Fibroblast of mammary gland (primary cell): ENCODE results near the gene NSD1.

Source experiments
- DNase-seq: peaks from one replicate; pipeline ENCODE4 v3.0.0-alpha.2; 2010; ENCODE audit warnings: low read depth
- H3K4me3 ChIP-seq: 2 replicates; pipeline ENCODE4 v1.5.1; 2011; ENCODE audit warnings: low read depth, mild to moderate bottlenecking, low read length, moderate library complexity; ENCODE audit not compliant: control insufficient read depth
- CTCF ChIP-seq: conservative IDR thresholded peaks from 2 replicates; pipeline ENCODE4 v1.5.1; 2011; ENCODE audit warnings: low read depth, low read length, inconsistent platforms; ENCODE audit not compliant: control insufficient read depth, insufficient read depth

NSD1 gene

GRCh38 chr5:177231479-177232250 lies 98.1 kb downstream of the NSD1 start:
- no peak for TF ChIP-seq CTCF
- DNase-seq: no peak
- H3K4me3 ChIP-seq: no peak overlapping the region

DNA sequence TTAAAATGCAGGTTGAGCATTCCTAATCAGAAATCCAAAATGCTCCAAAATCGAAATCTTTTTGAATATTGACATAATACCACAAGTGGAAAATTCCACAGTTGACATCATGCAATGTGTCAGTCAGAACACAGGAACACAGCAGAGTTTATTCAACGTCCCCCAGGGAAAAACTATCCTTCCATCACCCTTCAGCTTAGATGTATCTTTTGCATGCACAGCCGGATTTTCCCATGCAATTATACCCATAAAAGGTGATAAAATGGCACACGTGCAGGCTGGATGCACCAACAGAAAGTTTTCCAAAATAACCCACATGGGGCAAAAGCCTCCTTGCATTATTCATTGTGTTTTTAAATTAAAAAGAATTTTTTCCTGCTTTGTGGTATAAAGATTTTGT lies 98.8 kb downstream of the NSD1 start:
- no peak overlapping the region for H3K4me3 ChIP-seq
- no peak for TF ChIP-seq CTCF
- no peak for DNase-seq

GRCh38 chr5:177232761-177233160 lies 99.2 kb downstream of the NSD1 start:
- peak; percentile 66 for DNase-seq
- no peak overlapping the region for H3K4me3 ChIP-seq
- TF ChIP-seq CTCF: no peak

- no peak for TF ChIP-seq CTCF
- peak; percentile 13 for DNase-seq
Observed at GRCh38 chr5:177233206-177233605, 99.6 kb downstream of the NSD1 start.

GRCh38 chr5:177233802-177234201 lies 100.2 kb downstream of the NSD1 start:
- DNase-seq: no peak
- H3K4me3 ChIP-seq: no peak overlapping the region
- no peak for TF ChIP-seq CTCF

More at GRCh38 chr5:177233206-177233605, 99.6 kb downstream of the NSD1 start:
- H3K4me3 ChIP-seq: no peak overlapping the region

DNA sequence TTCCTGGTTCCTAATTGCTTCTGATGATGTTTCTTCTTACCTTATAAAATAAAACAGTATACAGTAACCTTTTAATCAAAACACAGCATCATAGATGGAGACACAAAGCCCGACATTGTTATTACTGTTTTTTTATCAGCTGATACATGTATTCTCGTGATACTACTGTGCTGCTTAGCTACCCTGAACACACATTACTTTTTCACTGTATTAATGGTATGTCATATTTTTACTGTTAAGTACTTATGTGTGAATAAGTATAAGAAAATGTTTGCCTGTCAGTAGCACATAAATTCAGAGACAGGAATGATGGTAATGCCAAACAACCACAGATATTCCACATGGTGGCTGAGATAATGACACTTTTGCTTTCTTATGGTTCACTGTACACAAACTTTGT lies 101.3 kb downstream of the NSD1 start:
- TF ChIP-seq CTCF: no peak
- no peak for DNase-seq
- no peak overlapping the region for H3K4me3 ChIP-seq

DNA sequence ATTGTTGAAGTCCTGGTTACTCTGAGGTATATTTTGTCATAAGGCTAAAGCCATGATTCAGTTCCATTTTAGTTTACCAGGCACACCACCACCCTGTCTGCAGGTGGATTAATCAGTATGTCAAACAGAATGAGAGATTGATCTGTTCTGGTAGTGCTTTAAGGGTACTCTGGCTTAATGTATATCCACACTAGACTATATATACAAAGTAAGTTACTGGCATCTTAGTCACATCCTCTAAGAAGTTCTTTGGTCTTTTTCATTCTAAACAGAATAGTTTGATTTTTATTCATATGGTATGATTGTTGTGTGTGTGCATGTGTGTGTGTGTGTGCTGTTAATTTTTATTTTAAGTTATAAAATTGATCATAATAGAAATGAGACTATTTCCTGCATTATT lies 108.2 kb downstream of the NSD1 start:
- TF ChIP-seq CTCF: no peak
- H3K4me3 ChIP-seq: no peak overlapping the region
- DNase-seq: no peak
